ENCODE measurements around the gene CTNNBIP1.
A peak's percentile ranks its signal among the peaks of the same experiment; 100 is the strongest.

Gene CTNNBIP1

DNA sequence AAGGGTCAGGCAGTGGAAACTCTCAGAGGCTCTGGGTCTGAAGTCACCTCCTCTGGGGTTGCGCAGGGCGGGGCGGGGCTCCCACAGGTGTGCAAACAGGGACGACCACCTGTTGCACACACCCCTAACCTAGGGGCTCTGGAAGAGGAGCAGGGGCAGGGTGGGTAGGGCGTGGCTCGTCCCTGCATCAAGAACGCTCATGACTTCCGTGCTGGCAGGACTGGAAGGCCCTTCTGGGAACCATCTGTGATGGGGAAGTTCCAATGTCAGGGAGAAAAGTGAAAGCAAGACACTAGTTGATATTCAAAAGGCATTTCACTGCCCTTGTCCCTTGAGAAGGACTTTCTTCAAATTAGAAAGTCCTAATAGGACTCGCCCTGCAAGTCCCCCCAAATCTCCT lies 64.2 kb downstream of the CTNNBIP1 start:
- no peak overlapping the region for H3K4me3 ChIP-seq (ENCODE audit: low read depth, low read length, poor library complexity, severe bottlenecking)
- H4K20me1 ChIP-seq (ENCODE audit: insufficient read depth, low read length): no peaks in the 10 kb centered on the region
- no peaks in the 10 kb centered on the region for H3K9me3 ChIP-seq (ENCODE audit: low read length)
- TF ChIP-seq, protein P1, sequence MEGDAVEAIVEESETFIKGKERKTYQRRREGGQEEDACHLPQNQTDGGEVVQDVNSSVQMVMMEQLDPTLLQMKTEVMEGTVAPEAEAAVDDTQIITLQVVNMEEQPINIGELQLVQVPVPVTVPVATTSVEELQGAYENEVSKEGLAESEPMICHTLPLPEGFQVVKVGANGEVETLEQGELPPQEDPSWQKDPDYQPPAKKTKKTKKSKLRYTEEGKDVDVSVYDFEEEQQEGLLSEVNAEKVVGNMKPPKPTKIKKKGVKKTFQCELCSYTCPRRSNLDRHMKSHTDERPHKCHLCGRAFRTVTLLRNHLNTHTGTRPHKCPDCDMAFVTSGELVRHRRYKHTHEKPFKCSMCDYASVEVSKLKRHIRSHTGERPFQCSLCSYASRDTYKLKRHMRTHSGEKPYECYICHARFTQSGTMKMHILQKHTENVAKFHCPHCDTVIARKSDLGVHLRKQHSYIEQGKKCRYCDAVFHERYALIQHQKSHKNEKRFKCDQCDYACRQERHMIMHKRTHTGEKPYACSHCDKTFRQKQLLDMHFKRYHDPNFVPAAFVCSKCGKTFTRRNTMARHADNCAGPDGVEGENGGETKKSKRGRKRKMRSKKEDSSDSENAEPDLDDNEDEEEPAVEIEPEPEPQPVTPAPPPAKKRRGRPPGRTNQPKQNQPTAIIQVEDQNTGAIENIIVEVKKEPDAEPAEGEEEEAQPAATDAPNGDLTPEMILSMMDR (IDR thresholded peaks at IDR 0.05; ENCODE audit: low read length): no peak
- no peak for TF ChIP-seq EZH2 (IDR thresholded peaks at IDR 0.05; ENCODE audit: borderline replicate concordance, low read length)
- no peaks in the 10 kb centered on the region for H3K9me2 ChIP-seq (ENCODE audit: low read depth, low read length)
- no peaks in the 10 kb centered on the region; the same call in 1 of the 2 replicates for H3K36me3 ChIP-seq (ENCODE audit: insufficient read depth, low read length)
- H3K9ac ChIP-seq (ENCODE audit: low read length): no peak overlapping the region
- H3K79me2 ChIP-seq (ENCODE audit: insufficient read depth, low read length): peaks cover under 1% of the 10 kb centered on the region; the same call in 1 of the 2 replicates
- peak overlapping the region; percentile 100 for H3K27ac ChIP-seq (ENCODE audit: low read depth, low read length, poor library complexity, severe bottlenecking)
- peaks cover 76% of the 10 kb centered on the region for H3K4me1 ChIP-seq (ENCODE audit: insufficient read depth, low read length, severe bottlenecking)
- H3K27me3 ChIP-seq (ENCODE audit: insufficient read depth, low read length): no peaks in the 10 kb centered on the region
- no peak overlapping the region for H2AFZ ChIP-seq (ENCODE audit: low read length)
- no peak overlapping the region for H3K4me2 ChIP-seq (ENCODE audit: low read length)
- peaks cover 15% of the 10 kb centered on the region for H3F3A ChIP-seq (ENCODE audit: insufficient read depth, low read length)

DNA sequence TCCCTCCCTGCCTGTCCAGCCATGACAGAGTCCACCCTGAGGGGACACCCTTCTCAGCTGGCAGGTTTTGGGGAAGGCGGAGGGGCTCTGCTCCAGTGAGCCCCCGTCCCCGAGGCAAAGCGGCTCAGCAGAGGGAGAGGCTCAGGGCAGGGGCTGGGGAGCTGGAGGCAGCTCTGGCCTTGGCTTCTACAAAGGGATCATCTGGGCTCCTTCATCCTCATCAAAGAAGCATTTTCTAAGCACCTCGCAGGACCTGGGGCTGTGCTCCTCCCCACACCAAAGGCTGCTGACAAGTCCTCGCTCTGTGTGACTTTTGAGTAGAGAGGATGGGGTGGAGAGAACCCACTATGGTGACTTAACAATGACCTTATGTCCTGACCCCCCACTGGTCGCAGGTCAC lies 65.3 kb downstream of the CTNNBIP1 start:
- TF ChIP-seq, protein P1 (IDR thresholded peaks at IDR 0.05; ENCODE audit: low read length): no peak
- TF ChIP-seq EZH2 (IDR thresholded peaks at IDR 0.05; ENCODE audit: borderline replicate concordance, low read length): no peak
- no peaks in the 10 kb centered on the region for H4K20me1 ChIP-seq (ENCODE audit: insufficient read depth, low read length)
- no peaks in the 10 kb centered on the region for H3K27me3 ChIP-seq (ENCODE audit: insufficient read depth, low read length)
- H3K79me2 ChIP-seq (ENCODE audit: insufficient read depth, low read length): no peaks in the 10 kb centered on the region
- no peak overlapping the region; the same call in 1 of the 2 replicates for H3K4me2 ChIP-seq (ENCODE audit: low read length)
- H3F3A ChIP-seq (ENCODE audit: insufficient read depth, low read length): peaks cover 12% of the 10 kb centered on the region
- H3K9ac ChIP-seq (ENCODE audit: low read length): peak overlapping the region; percentile 23; the same call in 1 of the 2 replicates
- H3K36me3 ChIP-seq (ENCODE audit: insufficient read depth, low read length): no peaks in the 10 kb centered on the region
- H3K9me3 ChIP-seq (ENCODE audit: low read length): no peaks in the 10 kb centered on the region
- H3K27ac ChIP-seq (ENCODE audit: low read depth, low read length, poor library complexity, severe bottlenecking): peak overlapping the region; percentile 100
- no peaks in the 10 kb centered on the region for H3K9me2 ChIP-seq (ENCODE audit: low read depth, low read length)
- H2AFZ ChIP-seq (ENCODE audit: low read length): no peak overlapping the region
- no peak overlapping the region for H3K4me3 ChIP-seq (ENCODE audit: low read depth, low read length, poor library complexity, severe bottlenecking)
- H3K4me1 ChIP-seq (ENCODE audit: insufficient read depth, low read length, severe bottlenecking): peaks cover 73% of the 10 kb centered on the region

DNA sequence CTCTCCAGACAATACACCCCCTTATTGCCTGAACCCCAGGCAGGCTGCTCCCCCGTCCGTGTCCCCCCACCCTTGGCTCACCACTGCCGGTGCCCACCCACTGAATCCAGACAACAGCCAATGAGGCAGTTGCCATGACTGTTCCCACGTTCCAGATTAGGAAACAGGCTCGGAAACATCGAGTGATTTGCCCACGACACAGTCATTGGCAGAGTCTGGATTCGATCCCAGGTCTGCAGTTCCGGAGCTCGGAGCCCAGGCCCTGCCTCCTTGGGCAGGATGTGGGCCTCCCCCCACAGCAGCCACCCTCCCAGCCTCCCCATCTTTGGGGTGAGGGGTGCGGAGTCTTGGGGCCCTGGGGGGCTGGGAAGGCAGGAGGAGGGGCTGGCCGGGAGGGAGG lies 66.0 kb downstream of the CTNNBIP1 start:
- H3K4me2 ChIP-seq (ENCODE audit: low read length): no peak overlapping the region; the same call in 1 of the 2 replicates

More for the DNA sequence above, 66.0 kb downstream of the CTNNBIP1 start:
- H3K27me3 ChIP-seq (ENCODE audit: insufficient read depth, low read length): no peaks in the 10 kb centered on the region
- TF ChIP-seq, protein P1 (IDR thresholded peaks at IDR 0.05; ENCODE audit: low read length): no peak
- TF ChIP-seq EZH2 (IDR thresholded peaks at IDR 0.05; ENCODE audit: borderline replicate concordance, low read length): no peak
- no peak overlapping the region; the same call in 1 of the 2 replicates for H3K9ac ChIP-seq (ENCODE audit: low read length)
- no peaks in the 10 kb centered on the region for H4K20me1 ChIP-seq (ENCODE audit: insufficient read depth, low read length)
- peaks cover 72% of the 10 kb centered on the region for H3K4me1 ChIP-seq (ENCODE audit: insufficient read depth, low read length, severe bottlenecking)
- H3K4me3 ChIP-seq (ENCODE audit: low read depth, low read length, poor library complexity, severe bottlenecking): no peak overlapping the region
- no peaks in the 10 kb centered on the region for H3K36me3 ChIP-seq (ENCODE audit: insufficient read depth, low read length)
- H3K79me2 ChIP-seq (ENCODE audit: insufficient read depth, low read length): no peaks in the 10 kb centered on the region
- H3K27ac ChIP-seq (ENCODE audit: low read depth, low read length, poor library complexity, severe bottlenecking): peak overlapping the region; percentile 100
- peaks cover 6% of the 10 kb centered on the region; the same call in 1 of the 2 replicates for H3F3A ChIP-seq (ENCODE audit: insufficient read depth, low read length)
- H2AFZ ChIP-seq (ENCODE audit: low read length): no peak overlapping the region
- no peaks in the 10 kb centered on the region for H3K9me3 ChIP-seq (ENCODE audit: low read length)
- no peaks in the 10 kb centered on the region for H3K9me2 ChIP-seq (ENCODE audit: low read depth, low read length)
